HEK293T (cell line): ENCODE results near the gene TMEM123.

Experiments used
- CTCF ChIA-PET: fragments of 350-600 bp; formaldehyde crosslinking; extraction: SDS; loops from one replicate; lab custom pipeline; 2021; ENCODE audit warnings: antibody characterized with exemption, inconsistent platforms; lab: Yijun Ruan, JAX
- POLR2A ChIA-PET: fragments of 350-600 bp; formaldehyde crosslinking; extraction: SDS; loops from one replicate; lab custom pipeline; 2020; ENCODE audit warnings: antibody characterized with exemption, inconsistent platforms; lab: Yijun Ruan, JAX
- DNase-seq: peaks from one replicate; pipeline ENCODE4 v3.0.0; 2012; ENCODE audit warnings: mixed read lengths; ENCODE audit errors: extremely low spot score
- ARNT ChIP-seq: fragments of 450-650 bp; IDR thresholded peaks from 2 replicates; pipeline ENCODE4 v1.6.1; 2017; ENCODE audit warnings: mild to moderate bottlenecking
- BHLHE40 ChIP-seq: fragments of 450-650 bp; IDR thresholded peaks from 2 replicates; pipeline ENCODE4 v1.6.1; 2016; ENCODE audit warnings: mild to moderate bottlenecking, moderate library complexity, borderline replicate concordance
- CTBP1 ChIP-seq: fragments of 450-650 bp; IDR thresholded peaks from 2 replicates; pipeline ENCODE4 v1.6.1; 2016; ENCODE audit warnings: borderline replicate concordance
- ELF4 ChIP-seq: fragments of 450-650 bp; IDR thresholded peaks from 2 replicates; pipeline ENCODE4 v1.6.1; 2017; ENCODE audit warnings: antibody characterized with exemption
- FOXA1 ChIP-seq: fragments of 450-650 bp; IDR thresholded peaks from 2 replicates; pipeline ENCODE4 v1.6.1; 2016; ENCODE audit warnings: mild to moderate bottlenecking
- FOXK2 ChIP-seq: fragments of 450-650 bp; IDR thresholded peaks from 2 replicates; pipeline ENCODE4 v1.6.1; 2016; ENCODE audit warnings: mild to moderate bottlenecking
- FOXM1 ChIP-seq: fragments of 450-650 bp; IDR thresholded peaks from 2 replicates; pipeline ENCODE4 v1.6.1; 2017; ENCODE audit warnings: mild to moderate bottlenecking, borderline replicate concordance
- HDGF ChIP-seq: fragments of 450-650 bp; IDR thresholded peaks from 2 replicates; pipeline ENCODE4 v1.6.1; 2017; ENCODE audit warnings: antibody characterized with exemption, borderline replicate concordance
- L3MBTL2 ChIP-seq: fragments of 450-650 bp; conservative IDR thresholded peaks from 2 replicates; pipeline ENCODE4 v1.6.1; 2016; ENCODE audit warnings: mild to moderate bottlenecking
- LEF1 ChIP-seq: fragments of 450-650 bp; IDR thresholded peaks from 2 replicates; pipeline ENCODE4 v1.6.1; 2017; ENCODE audit warnings: mild to moderate bottlenecking, borderline replicate concordance
- NFRKB ChIP-seq: fragments of 450-650 bp; IDR thresholded peaks from 2 replicates; pipeline ENCODE4 v1.6.1; 2016; ENCODE audit warnings: mild to moderate bottlenecking, moderate library complexity
- SP1 ChIP-seq: fragments of 450-650 bp; IDR thresholded peaks from 2 replicates; pipeline ENCODE4 v1.6.1; 2017
- SUZ12 ChIP-seq: fragments of 450-650 bp; IDR thresholded peaks from 2 replicates; pipeline ENCODE4 v1.6.1; 2016; ENCODE audit warnings: mild to moderate bottlenecking
- TARDBP ChIP-seq: fragments of 450-650 bp; IDR thresholded peaks from 2 replicates; pipeline ENCODE4 v1.6.1; 2016
- ZNF384 ChIP-seq: fragments of 450-650 bp; IDR thresholded peaks from 2 replicates; pipeline ENCODE4 v1.6.1; 2016
- TF ChIP-seq, protein P1 (sequence below): fragments of 450-650 bp; IDR thresholded peaks from 2 replicates; pipeline ENCODE4 v1.6.1; 2016

TMEM123 gene

GRCh38 chr11:102405501-102405900 is 47.1 kb downstream of the TMEM123 start:
- POLR2A ChIA-PET = no interaction called here
- CTCF ChIA-PET = no interaction called here
- no peak for DNase-seq
- TF ChIP-seq FOXK2 = no peak
- no peak for TF ChIP-seq ELF4
- no peak for TF ChIP-seq ARNT
- no peak for TF ChIP-seq HDGF
- no peak for TF ChIP-seq SP1
- TF ChIP-seq BHLHE40 = no peak
- TF ChIP-seq NFRKB = no peak
- TF ChIP-seq, protein P1, sequence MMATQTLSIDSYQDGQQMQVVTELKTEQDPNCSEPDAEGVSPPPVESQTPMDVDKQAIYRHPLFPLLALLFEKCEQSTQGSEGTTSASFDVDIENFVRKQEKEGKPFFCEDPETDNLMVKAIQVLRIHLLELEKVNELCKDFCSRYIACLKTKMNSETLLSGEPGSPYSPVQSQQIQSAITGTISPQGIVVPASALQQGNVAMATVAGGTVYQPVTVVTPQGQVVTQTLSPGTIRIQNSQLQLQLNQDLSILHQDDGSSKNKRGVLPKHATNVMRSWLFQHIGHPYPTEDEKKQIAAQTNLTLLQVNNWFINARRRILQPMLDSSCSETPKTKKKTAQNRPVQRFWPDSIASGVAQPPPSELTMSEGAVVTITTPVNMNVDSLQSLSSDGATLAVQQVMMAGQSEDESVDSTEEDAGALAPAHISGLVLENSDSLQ = no peak
- TF ChIP-seq CTBP1 = no peak
- TF ChIP-seq FOXA1 = no peak
- no peak for TF ChIP-seq ZNF384
- no peak for TF ChIP-seq L3MBTL2
- TF ChIP-seq SUZ12 = no peak
- no peak for TF ChIP-seq LEF1
- no peak for TF ChIP-seq TARDBP
- TF ChIP-seq FOXM1 = no peak

DNA sequence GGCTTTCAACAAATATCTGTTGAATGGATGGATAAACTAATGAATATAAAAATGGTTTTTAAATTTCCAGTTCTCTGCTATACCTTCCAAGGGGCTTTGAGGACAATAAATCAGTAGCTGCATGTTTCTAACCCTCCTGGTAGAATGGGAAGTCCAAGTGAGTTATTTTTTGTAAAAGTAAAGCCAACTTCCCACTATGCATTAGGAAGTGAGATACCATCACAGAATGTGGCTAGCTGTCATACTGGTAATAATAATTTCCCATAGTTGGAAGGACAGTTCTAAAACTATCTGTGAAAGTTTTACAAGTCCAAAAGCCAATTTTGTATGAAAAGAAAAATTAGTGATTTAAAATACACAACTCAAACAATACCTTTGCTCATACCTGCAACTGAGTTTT is 50.0 kb downstream of the TMEM123 start:
- no peak for TF ChIP-seq SUZ12
- TF ChIP-seq L3MBTL2 = no peak
- TF ChIP-seq NFRKB = no peak
- TF ChIP-seq ZNF384 = no peak
- no peak for TF ChIP-seq SP1
- no peak for TF ChIP-seq FOXA1
- TF ChIP-seq TARDBP = no peak
- POLR2A ChIA-PET = no interaction called here
- CTCF ChIA-PET = no interaction called here
- no peak for DNase-seq

GRCh38 chr11:102401905-102402304 is 50.7 kb downstream of the TMEM123 start:
- CTCF ChIA-PET = no interaction called here
- TF ChIP-seq ARNT (no peak), FOXK2 (no peak), CTBP1 (no peak), NFRKB (no peak), TARDBP (no peak), SUZ12 (no peak), HDGF (no peak), ELF4 (no peak), L3MBTL2 (no peak), LEF1 (no peak), FOXM1 (no peak), BHLHE40 (no peak), SP1 (no peak), FOXA1 (no peak)
- TF ChIP-seq, protein P1 = no peak
- POLR2A ChIA-PET = no interaction called here
- no peak for DNase-seq

DNA sequence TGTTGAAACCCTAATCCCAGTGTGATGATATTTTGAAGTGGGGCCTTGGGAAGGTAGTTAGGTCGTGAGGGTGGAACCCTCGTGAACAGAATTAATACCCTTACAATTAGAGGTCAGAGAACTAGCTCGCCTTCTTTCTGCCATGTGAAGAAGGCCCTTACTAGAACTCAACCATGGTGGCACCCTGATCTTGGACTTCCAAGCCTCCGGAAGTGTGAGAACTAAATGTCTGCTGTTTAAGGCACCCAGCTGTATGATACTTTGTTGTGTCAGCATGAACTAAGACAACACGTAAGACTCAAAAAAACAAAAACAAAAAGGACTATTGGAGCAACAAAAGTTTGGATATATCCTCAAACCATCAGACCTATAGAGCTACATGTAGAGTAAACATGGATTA is 52.0 kb downstream of the TMEM123 start:
- TF ChIP-seq, protein P1 = no peak
- TF ChIP-seq FOXK2 (no peak), NFRKB (no peak), SUZ12 (no peak), CTBP1 (no peak), SP1 (no peak), LEF1 (no peak), L3MBTL2 (no peak), ELF4 (no peak), FOXM1 (no peak), BHLHE40 (no peak), ZNF384 (no peak), TARDBP (no peak), FOXA1 (no peak)
- CTCF ChIA-PET = interaction anchor here (0.6 to 2.5 kb wide), 3 partner anchors 10 to 204 kb away, joined by 3 to 10 read pairs (median 4); no protein-coding TSS in a partner anchor
- POLR2A ChIA-PET = no interaction called here
- DNase-seq = no peak

- DNase-seq = no peak
- ChIA-PET POLR2A (no interaction called here), CTCF (interaction anchor here (1.1 to 2.5 kb wide), 2 partner anchors 9 kb away, joined by 4 to 10 read pairs; no protein-coding TSS in a partner anchor)
- TF ChIP-seq FOXM1 (no peak), BHLHE40 (no peak), LEF1 (no peak), CTBP1 (no peak), FOXA1 (no peak), SP1 (no peak), ARNT (no peak), TARDBP (no peak), SUZ12 (no peak), HDGF (no peak), ZNF384 (no peak), ELF4 (no peak), FOXK2 (no peak), NFRKB (no peak), L3MBTL2 (no peak)
- TF ChIP-seq, protein P1 = no peak
Measured at GRCh38 chr11:102399189-102399588, 53.4 kb downstream of the TMEM123 start.
